Caco-2 (cell line): Measurements from ENCODE around the gene RASA4B. TPM values are rescaled to one million over a fixed set of nuclear protein-coding genes. Genes with fewer than 3 reads are reported as not detected.

ENCODE experiments used
- BruUV-seq: library from RNA; stranded (reverse); fragments of 400-500 nt; replicated peaks from 2 replicates; lab custom pipeline; 2021; lab: Mats Ljungman, UMichigan
- CTCF ChIA-PET: fragments of 300-600 bp; sonication (Branson Sonifier 250); formaldehyde crosslinking; loops from one replicate; lab custom pipeline; 2022; ENCODE audit warnings: antibody characterized with exemption; lab: Charles Lee
- POLR2A ChIA-PET: fragments of 300-600 bp; sonication (Branson Sonifier 250); formaldehyde crosslinking; loops from one replicate; lab custom pipeline; 2022; ENCODE audit warnings: antibody characterized with exemption; lab: Charles Lee
- DNase-seq, 2 experiments: peaks; one replicate each; pipeline versions ENCODE4 v3.0.0 to v3.0.0-alpha.2; 2020 to 2022
- H3K27me3 ChIP-seq: replicated peaks from 2 replicates; pipeline ENCODE4 v1.6.0; 2011; ENCODE audit warnings: low read length; ENCODE audit not compliant: control insufficient read depth, insufficient read depth
- H3K36me3 ChIP-seq: 2 replicates; pipeline ENCODE4 v1.5.1; 2011; ENCODE audit warnings: low read length; ENCODE audit not compliant: control insufficient read depth, insufficient read depth
- H3K4me1 ChIP-seq: fragments of 250-450 bp; sonication (Bioruptor Pico); 2 replicates; pipeline ENCODE4 v1.5.1; 2020; ENCODE audit warnings: mild to moderate bottlenecking
- H3K4me3 ChIP-seq: 2 replicates; pipeline ENCODE4 v1.5.1; 2011; ENCODE audit warnings: low read depth, mild to moderate bottlenecking, control low read depth, low read length
- H3K9me3 ChIP-seq: fragments of 250-450 bp; sonication (Bioruptor Pico); 2 replicates; pipeline ENCODE4 v1.5.1; 2020; ENCODE audit warnings: mild to moderate bottlenecking, moderate library complexity
- H3K27ac Mint-ChIP-seq: one replicate; pipeline ENCODE4 v1.8.0; 2022; ENCODE audit warnings: mixed read lengths; ENCODE audit not compliant: unreplicated experiment
- H3K27me3 Mint-ChIP-seq: one replicate; pipeline ENCODE4 v1.8.0; 2022; ENCODE audit warnings: mixed read lengths; ENCODE audit not compliant: insufficient read depth, unreplicated experiment
- H3K36me3 Mint-ChIP-seq: one replicate; pipeline ENCODE4 v1.8.0; 2022; ENCODE audit warnings: mild to moderate bottlenecking, mixed read lengths; ENCODE audit not compliant: insufficient read depth, unreplicated experiment
- H3K4me1 Mint-ChIP-seq: one replicate; pipeline ENCODE4 v1.8.0; 2022; ENCODE audit warnings: low read depth, mixed read lengths; ENCODE audit not compliant: unreplicated experiment
- H3K4me3 Mint-ChIP-seq: one replicate; pipeline ENCODE4 v1.8.0; 2022; ENCODE audit warnings: mild to moderate bottlenecking, moderate library complexity, mixed read lengths; ENCODE audit not compliant: unreplicated experiment
- H3K9me3 Mint-ChIP-seq: one replicate; pipeline ENCODE4 v1.8.0; 2022; ENCODE audit warnings: mixed read lengths; ENCODE audit not compliant: unreplicated experiment
- CTCF ChIP-seq, 2 experiments: fragments of 200-600 bp in 1 of 2; IDR thresholded peaks; 1 replicate in 1 of 2; 2 replicates in 1 of 2; pipeline versions ENCODE4 v1.5.1 to v1.8.0; 2011 to 2022; ENCODE audit warnings: antibody characterized with exemption in 1 of 2, control low read depth in 1 of 2, inconsistent platforms in 1 of 2, low read depth in 1 of 2, low read length in 1 of 2, mild to moderate bottlenecking in 1 of 2, moderate library complexity in 1 of 2; ENCODE audit not compliant: insufficient read depth in 1 of 2, severe bottlenecking in 1 of 2, unreplicated experiment in 1 of 2
- intact Hi-C: fragments of 100-400 bp; cut with micrococcal nuclease; formaldehyde crosslinking; loops from one replicate; pipeline ENCODE4 v1.10.0; 2022; ENCODE audit not compliant: unreplicated experiment
- total RNA-seq: library from RNA; stranded (reverse); gene quantifications from 2 replicates; pipeline ENCODE4 v1.2.3, GENCODE V29; 2022

The RASA4B gene
- total RNA-seq, 1 experiment from 2014 or later = 3.2 TPM

GRCh38 chr7:102463841-102464576 lies 53.6 kb downstream of the RASA4B start:
- Mint-ChIP-seq H3K27ac (peak overlapping the region; percentile 71), H3K4me1 (peaks cover 8% of the 10 kb centered on the region), H3K9me3 (no peaks in the 10 kb centered on the region), H3K27me3 (no peaks in the 10 kb centered on the region), H3K36me3 (peaks cover 29% of the 10 kb centered on the region), H3K4me3 (peak overlapping the region; percentile 87)
- BruUV-seq = TSS peak; percentile 30
- Histone ChIP-seq H3K4me1 (peaks cover 5% of the 10 kb centered on the region; the same call in 1 of the 2 replicates), H3K27me3 (no peaks in the 10 kb centered on the region), H3K36me3 (peaks cover 2% of the 10 kb centered on the region), H3K9me3 (no peaks in the 10 kb centered on the region), H3K4me3 (peak overlapping the region; percentile 67)
- no peak for TF ChIP-seq CTCF (IDR thresholded peaks at IDR 0.05; ENCODE audit: insufficient read depth in 1 of 2, low read depth in 1 of 2, low read length in 1 of 2, severe bottlenecking in 1 of 2, unreplicated experiment in 1 of 2)
- ChIA-PET POLR2A (interaction anchor here (0.6 to 1.0 kb wide), 3 partner anchors 9 to 68 kb away, joined by 3 to 5 read pairs (median 4); partner anchors contain the start of gene PRKRIP1), CTCF (interaction anchor here (0.6 to 1.1 kb wide), 2 partner anchors 59 to 1862 kb away, joined by 3 to 8 read pairs; no protein-coding TSS in a partner anchor)
- intact Hi-C loops = no loop called here
- DNase-seq = no peak

GRCh38 chr7:102460467-102460866 lies 57.1 kb downstream of the RASA4B start:
- Mint-ChIP-seq H3K4me1 (peaks cover 8% of the 10 kb centered on the region), H3K4me3 (no peak overlapping the region), H3K36me3 (peaks cover 33% of the 10 kb centered on the region), H3K9me3 (no peaks in the 10 kb centered on the region), H3K27ac (no peak overlapping the region), H3K27me3 (no peaks in the 10 kb centered on the region)
- ChIA-PET CTCF (interaction anchor here (0.7 kb wide), 1 partner anchor 861 kb away, joined by 4 read pairs; no protein-coding TSS in a partner anchor), POLR2A (no interaction called here)
- Histone ChIP-seq H3K36me3 (peaks cover 4% of the 10 kb centered on the region), H3K27me3 (no peaks in the 10 kb centered on the region), H3K9me3 (no peaks in the 10 kb centered on the region), H3K4me1 (no peaks in the 10 kb centered on the region), H3K4me3 (no peak overlapping the region)
- intact Hi-C loops = no loop called here
- no peak for DNase-seq
- no TSS peak for BruUV-seq
- TF ChIP-seq CTCF (IDR thresholded peaks at IDR 0.05; ENCODE audit: insufficient read depth in 1 of 2, low read depth in 1 of 2, low read length in 1 of 2, severe bottlenecking in 1 of 2, unreplicated experiment in 1 of 2) = no peak

GRCh38 chr7:102459221-102459844 lies 58.2 kb downstream of the RASA4B start:
- H3K9me3 ChIP-seq = no peaks in the 10 kb centered on the region
- peaks cover 4% of the 10 kb centered on the region for H3K36me3 ChIP-seq
- TF ChIP-seq CTCF (IDR thresholded peaks at IDR 0.05; ENCODE audit: insufficient read depth in 1 of 2, low read depth in 1 of 2, low read length in 1 of 2, severe bottlenecking in 1 of 2, unreplicated experiment in 1 of 2) = no peak
- peaks cover 8% of the 10 kb centered on the region for H3K4me1 Mint-ChIP-seq
- no peak overlapping the region for H3K4me3 ChIP-seq
- POLR2A ChIA-PET = no interaction called here
- H3K27me3 Mint-ChIP-seq = no peaks in the 10 kb centered on the region
- no peaks in the 10 kb centered on the region for H3K4me1 ChIP-seq
- no peak for DNase-seq
- BruUV-seq = no TSS peak
- H3K27me3 ChIP-seq = no peaks in the 10 kb centered on the region
- H3K36me3 Mint-ChIP-seq = peaks cover 33% of the 10 kb centered on the region
- CTCF ChIA-PET = no interaction called here
- no peak overlapping the region for H3K4me3 Mint-ChIP-seq
- H3K27ac Mint-ChIP-seq = no peak overlapping the region
- intact Hi-C loops = loop anchor here (10.0 kb wide), 1 partner anchor 175 kb away; the partner anchor contains the start of gene SH2B2
- H3K9me3 Mint-ChIP-seq = no peaks in the 10 kb centered on the region
